Gastroesophageal sphincter (tissue), 3 donors: ENCODE data around the gene MAGEC1.

ENCODE experiments used
- EP300 ChIP-seq: sonication (generic); formaldehyde crosslinking; IDR thresholded peaks from one replicate; pipeline ENCODE4 v1.6.1; 2017; ENCODE audit warnings: antibody characterized with exemption, mild to moderate bottlenecking
- TF ChIP-seq, protein P1 (sequence below), 4 experiments: fragments of 200-600 bp in 2 of 4; fragments of 450-650 bp in 2 of 4; sonication (generic) in 1 of 4; IDR thresholded peaks; one replicate each; pipeline ENCODE4 v1.5.1; 2017 to 2019; ENCODE audit warnings: antibody characterized with exemption in 4 of 4, mild to moderate bottlenecking in 2 of 4, moderate library complexity in 2 of 4

DNA sequence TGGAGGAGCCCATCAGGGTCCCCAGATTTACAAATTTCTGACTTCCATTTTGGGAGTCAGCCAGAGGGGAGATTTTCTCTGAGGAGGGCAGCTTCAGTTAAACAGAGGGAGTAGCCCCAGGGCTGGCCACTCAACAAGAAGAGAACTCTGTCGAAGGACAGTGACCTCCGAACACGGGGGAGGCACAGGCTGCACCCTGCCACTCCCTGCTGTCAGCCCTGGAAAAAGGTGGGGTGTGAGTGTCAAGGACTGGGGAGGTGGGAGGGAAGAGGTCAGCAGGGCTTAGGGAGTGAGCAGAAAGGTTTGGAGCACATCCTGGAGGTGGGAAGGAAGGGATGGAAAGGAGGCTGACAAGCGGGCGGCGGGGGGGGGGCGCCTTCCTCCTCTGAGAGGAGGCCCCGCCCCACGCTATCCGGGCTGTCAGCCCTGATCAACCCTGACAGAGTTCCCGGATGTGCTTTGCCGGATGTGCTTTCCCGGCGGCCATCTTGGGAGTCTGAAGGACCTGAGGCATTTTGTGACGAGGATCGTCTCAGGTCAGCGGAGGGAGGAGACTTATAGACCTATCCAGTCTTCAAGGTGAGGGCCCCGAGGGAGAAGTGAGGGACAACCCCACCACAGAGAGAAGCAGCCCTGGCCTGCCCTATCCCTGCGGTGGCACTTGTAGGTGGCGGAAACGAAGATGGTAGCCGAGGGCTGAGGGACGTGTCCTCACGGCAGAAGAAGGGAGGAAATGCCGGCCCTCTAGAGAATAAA is at the start of gene MAGEC1:
- TF ChIP-seq, protein P1, sequence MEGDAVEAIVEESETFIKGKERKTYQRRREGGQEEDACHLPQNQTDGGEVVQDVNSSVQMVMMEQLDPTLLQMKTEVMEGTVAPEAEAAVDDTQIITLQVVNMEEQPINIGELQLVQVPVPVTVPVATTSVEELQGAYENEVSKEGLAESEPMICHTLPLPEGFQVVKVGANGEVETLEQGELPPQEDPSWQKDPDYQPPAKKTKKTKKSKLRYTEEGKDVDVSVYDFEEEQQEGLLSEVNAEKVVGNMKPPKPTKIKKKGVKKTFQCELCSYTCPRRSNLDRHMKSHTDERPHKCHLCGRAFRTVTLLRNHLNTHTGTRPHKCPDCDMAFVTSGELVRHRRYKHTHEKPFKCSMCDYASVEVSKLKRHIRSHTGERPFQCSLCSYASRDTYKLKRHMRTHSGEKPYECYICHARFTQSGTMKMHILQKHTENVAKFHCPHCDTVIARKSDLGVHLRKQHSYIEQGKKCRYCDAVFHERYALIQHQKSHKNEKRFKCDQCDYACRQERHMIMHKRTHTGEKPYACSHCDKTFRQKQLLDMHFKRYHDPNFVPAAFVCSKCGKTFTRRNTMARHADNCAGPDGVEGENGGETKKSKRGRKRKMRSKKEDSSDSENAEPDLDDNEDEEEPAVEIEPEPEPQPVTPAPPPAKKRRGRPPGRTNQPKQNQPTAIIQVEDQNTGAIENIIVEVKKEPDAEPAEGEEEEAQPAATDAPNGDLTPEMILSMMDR (IDR thresholded peaks at IDR 0.05), result no peak
- no peak for TF ChIP-seq EP300
